Mucosa of rectum (tissue), 2 donors: ENCODE results near the gene RS1.

Experiments used
- H3K27ac ChIP-seq, 2 donors: one replicate each; pipeline ENCODE4 v1.7.0; 2013; ENCODE audit warnings: inconsistent platforms in 2 of 2, low read depth in 2 of 2, low read length in 2 of 2
- H3K27me3 ChIP-seq, 2 donors: one replicate each; pipeline ENCODE4 v1.7.0; 2013; ENCODE audit warnings: low read length in 2 of 2; ENCODE audit not compliant: control insufficient read depth in 2 of 2, insufficient read depth in 2 of 2
- H3K36me3 ChIP-seq, 2 donors: one replicate each; pipeline ENCODE4 v1.7.0; 2013; ENCODE audit warnings: low read length in 2 of 2; ENCODE audit not compliant: control insufficient read depth in 2 of 2, insufficient read depth in 2 of 2
- H3K4me1 ChIP-seq, 2 donors: one replicate each; pipeline ENCODE4 v1.7.0; 2013; ENCODE audit warnings: low read length in 2 of 2, mild to moderate bottlenecking in 1 of 2; ENCODE audit not compliant: control insufficient read depth in 2 of 2, insufficient read depth in 2 of 2
- H3K4me3 ChIP-seq, 2 donors: one replicate each; pipeline ENCODE4 v1.7.0; 2013; ENCODE audit warnings: low read length in 2 of 2
- H3K9ac ChIP-seq, 2 donors: one replicate each; pipeline ENCODE4 v1.7.0; 2013; ENCODE audit warnings: low read length in 2 of 2, low read depth in 1 of 2, mild to moderate bottlenecking in 1 of 2
- H3K9me3 ChIP-seq, 2 donors: one replicate each; pipeline ENCODE4 v1.7.0; 2013; ENCODE audit warnings: low read length in 2 of 2; ENCODE audit not compliant: control insufficient read depth in 2 of 2
- donor health status: healthy.
- donor health status: Normal muscosa, but diverticular disease.

RS1 gene

DNA sequence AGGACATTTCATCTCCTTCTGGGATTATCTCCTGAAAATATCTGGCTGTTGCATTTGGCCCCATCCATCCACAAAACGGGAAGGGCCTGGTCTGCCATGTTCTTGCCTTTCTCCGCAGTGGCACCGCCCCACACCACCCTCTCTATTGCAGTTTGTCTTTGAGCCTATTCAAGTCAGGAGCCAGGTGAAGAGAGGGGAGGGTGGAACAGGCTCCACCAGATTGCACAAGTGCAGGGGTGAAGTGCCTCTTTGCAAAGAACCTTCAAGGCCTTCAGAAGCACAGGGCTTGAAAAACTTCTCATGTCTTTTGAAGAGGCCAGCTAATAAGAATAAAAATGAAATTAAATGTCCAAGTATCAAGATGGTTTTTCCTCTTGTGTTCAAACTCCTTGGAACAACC is 28.7 kb downstream of the RS1 start:
- no peaks in the 10 kb centered on the region for H3K4me1 ChIP-seq
- no peaks in the 10 kb centered on the region for H3K36me3 ChIP-seq
- H3K4me3 ChIP-seq: no peak overlapping the region
- H3K27ac ChIP-seq: no peak overlapping the region
- no peaks in the 10 kb centered on the region for H3K27me3 ChIP-seq
- no peaks in the 10 kb centered on the region for H3K9me3 ChIP-seq
- no peak overlapping the region for H3K9ac ChIP-seq

DNA sequence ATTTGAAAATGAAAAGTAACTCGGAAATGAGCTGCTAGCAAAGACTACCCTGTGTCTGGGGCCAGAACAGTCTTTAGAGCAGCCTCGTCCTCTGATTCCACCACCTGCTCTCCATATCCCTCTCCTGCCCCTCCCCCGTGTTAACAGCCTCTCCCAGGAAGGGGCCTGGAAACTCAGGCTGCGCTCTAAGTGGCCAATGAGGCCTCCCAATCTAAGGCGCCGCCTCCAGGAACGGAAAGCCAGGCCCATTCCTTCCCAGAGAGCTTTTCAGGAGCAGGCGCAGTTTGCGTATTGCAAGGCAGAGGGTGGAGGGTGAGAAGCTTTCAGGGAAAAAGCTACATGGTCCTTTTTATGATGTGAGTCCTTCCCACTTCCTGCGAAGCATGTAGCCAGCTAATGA is 31.2 kb downstream of the RS1 start:
- H3K36me3 ChIP-seq: no peaks in the 10 kb centered on the region
- H3K4me3 ChIP-seq: no peak overlapping the region
- H3K4me1 ChIP-seq: no peaks in the 10 kb centered on the region
- no peaks in the 10 kb centered on the region for H3K27me3 ChIP-seq
- H3K9ac ChIP-seq: no peak overlapping the region
- no peaks in the 10 kb centered on the region for H3K9me3 ChIP-seq
- H3K27ac ChIP-seq: no peak overlapping the region

DNA sequence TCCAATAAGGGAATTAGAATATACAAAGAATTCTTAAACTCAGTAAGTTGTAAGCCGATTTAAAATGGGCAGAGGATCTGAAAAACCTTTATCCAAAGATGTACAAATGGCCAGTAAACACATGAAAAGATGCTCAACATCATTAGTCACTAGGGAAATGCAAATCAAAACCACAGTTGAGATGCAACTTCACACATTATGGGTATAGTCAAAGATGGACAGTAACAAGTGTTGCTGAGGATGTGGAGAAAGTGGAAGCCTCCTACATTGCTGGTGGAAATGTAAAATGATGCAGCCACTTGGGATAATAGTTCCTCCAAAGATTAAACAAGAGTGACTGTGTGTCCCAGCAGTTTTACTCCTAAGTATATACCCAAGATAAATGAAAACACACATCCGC is 32.6 kb downstream of the RS1 start:
- no peaks in the 10 kb centered on the region for H3K27me3 ChIP-seq
- H3K27ac ChIP-seq: no peak overlapping the region
- no peaks in the 10 kb centered on the region for H3K36me3 ChIP-seq
- H3K9ac ChIP-seq: no peak overlapping the region
- H3K4me1 ChIP-seq: no peaks in the 10 kb centered on the region
- no peaks in the 10 kb centered on the region for H3K9me3 ChIP-seq
- no peak overlapping the region for H3K4me3 ChIP-seq

DNA sequence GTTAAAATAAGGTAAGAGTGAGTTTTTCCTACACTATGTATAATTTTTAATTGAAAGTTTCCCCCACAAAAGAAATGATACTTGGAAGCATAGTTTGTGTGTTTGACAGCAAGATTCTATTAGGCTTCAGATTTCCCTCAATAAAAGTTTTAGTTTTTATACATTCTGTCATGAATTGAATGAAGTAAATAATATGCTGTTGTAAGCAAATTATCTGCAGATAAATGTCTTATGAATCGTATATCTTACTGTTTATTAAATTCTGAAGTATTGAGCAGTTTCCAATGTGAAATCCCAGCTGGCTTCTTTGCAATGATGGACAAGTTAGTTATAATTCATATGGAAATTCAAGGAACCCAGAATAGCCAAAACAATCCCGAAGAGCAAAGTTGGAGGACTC is 33.5 kb downstream of the RS1 start:
- H3K4me1 ChIP-seq: no peaks in the 10 kb centered on the region
- no peak overlapping the region for H3K4me3 ChIP-seq
- H3K9me3 ChIP-seq: no peaks in the 10 kb centered on the region
- no peak overlapping the region for H3K9ac ChIP-seq
- H3K27ac ChIP-seq: no peak overlapping the region
- H3K27me3 ChIP-seq: no peaks in the 10 kb centered on the region
- H3K36me3 ChIP-seq: no peaks in the 10 kb centered on the region

DNA sequence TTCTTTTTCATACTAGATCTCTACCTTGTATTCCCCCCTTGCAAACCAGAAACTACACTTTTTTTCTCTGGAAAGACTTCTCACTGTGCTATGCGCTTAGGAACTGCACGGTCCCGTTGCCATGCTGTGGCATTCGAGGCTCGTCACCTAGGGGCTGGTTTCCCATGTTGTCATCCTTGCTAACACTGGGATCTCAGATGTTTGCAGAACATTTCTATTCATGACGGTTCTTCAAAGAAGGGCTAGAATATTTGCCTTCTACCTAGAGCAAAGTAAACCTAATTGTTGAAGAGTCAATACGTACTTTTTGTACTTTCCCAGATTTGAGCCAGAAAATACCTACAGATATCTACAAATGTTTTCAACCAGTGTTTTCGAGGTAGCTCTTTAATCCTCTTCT is 41.0 kb downstream of the RS1 start:
- Histone ChIP-seq H3K27me3 (no peaks in the 10 kb centered on the region), H3K4me3 (no peak overlapping the region), H3K9me3 (no peaks in the 10 kb centered on the region), H3K27ac (no peak overlapping the region), H3K4me1 (no peaks in the 10 kb centered on the region), H3K36me3 (no peaks in the 10 kb centered on the region), H3K9ac (no peak overlapping the region)

DNA sequence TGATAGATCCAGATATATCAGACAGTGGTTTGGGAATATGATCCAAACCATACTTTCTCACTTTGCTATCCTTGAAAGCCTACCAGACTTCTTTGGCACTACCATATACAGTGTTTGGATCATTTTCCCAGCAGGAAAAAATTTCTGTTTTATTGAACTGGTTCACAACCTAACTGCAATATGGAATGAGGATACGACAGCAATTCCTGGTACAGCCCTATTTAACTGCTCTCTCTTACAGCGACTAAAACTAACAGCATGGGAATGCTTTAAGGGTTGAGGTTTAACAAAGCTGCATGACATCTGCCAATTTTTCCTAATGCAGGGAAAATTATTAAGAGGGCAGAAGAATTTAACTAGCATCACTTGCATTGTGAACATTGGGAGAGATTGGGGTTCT is 47.3 kb downstream of the RS1 start:
- Histone ChIP-seq H3K9me3 (no peaks in the 10 kb centered on the region), H3K4me1 (peaks cover 0 to 2% of the 10 kb centered on the region in 2 donors), H3K4me3 (no peak overlapping the region), H3K27ac (no peak overlapping the region), H3K36me3 (no peaks in the 10 kb centered on the region), H3K9ac (no peak overlapping the region), H3K27me3 (no peaks in the 10 kb centered on the region)

DNA sequence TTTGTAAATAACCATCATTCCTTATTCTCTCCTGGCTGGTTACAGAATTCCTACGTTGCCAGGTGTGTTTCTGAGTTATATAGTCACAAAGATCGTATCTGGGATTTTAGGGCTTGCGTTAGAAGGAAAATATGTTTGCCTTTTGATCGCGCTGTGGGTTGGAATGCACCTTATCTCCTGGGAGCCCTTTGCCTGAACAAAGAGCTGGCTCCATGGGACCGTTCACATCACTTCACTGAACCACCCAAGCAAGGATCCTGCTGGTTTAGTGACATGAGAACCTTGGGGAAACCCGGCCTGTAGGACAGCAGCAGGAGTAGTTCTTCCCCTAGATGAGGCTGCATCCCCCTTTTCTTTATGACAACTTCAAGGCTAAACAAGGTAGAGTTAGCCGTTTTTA is 51.6 kb downstream of the RS1 start:
- Histone ChIP-seq H3K9ac (no peak overlapping the region), H3K4me1 (peaks cover 0 to 8% of the 10 kb centered on the region in 2 donors), H3K4me3 (no peak overlapping the region), H3K27ac (no peak overlapping the region), H3K27me3 (no peaks in the 10 kb centered on the region), H3K9me3 (no peaks in the 10 kb centered on the region), H3K36me3 (no peaks in the 10 kb centered on the region)

DNA sequence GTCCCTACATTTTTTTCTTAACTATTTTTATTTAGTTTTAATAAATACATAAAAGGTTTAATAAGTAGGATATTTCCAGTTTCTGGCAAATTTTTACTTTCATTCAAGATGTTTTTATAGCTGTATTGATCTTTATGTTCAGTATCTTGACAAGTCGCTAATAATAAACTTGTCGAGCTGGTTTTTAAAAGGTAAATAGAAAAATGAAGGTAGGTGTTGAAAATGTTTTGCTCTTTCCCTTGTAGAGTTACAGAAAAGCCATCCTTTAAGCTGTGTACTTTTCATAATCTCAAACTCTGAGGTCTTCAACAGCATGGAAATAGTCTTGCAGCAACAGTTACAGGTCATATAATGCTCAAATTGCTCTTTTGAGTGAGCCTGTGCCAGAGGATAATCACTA is 52.6 kb downstream of the RS1 start:
- no peaks in the 10 kb centered on the region for H3K27me3 ChIP-seq
- H3K9ac ChIP-seq: no peak overlapping the region
- H3K27ac ChIP-seq: no peak overlapping the region
- peaks cover 0 to 8% of the 10 kb centered on the region in 2 donors for H3K4me1 ChIP-seq
- no peak overlapping the region for H3K4me3 ChIP-seq
- no peaks in the 10 kb centered on the region for H3K9me3 ChIP-seq
- H3K36me3 ChIP-seq: no peaks in the 10 kb centered on the region

GRCh38 chrX:18617407-18617750 is 54.5 kb downstream of the RS1 start:
- no peak overlapping the region for H3K9ac ChIP-seq
- peaks cover 0 to 8% of the 10 kb centered on the region in 2 donors for H3K4me1 ChIP-seq
- no peaks in the 10 kb centered on the region for H3K9me3 ChIP-seq
- no peaks in the 10 kb centered on the region for H3K27me3 ChIP-seq
- no peaks in the 10 kb centered on the region for H3K36me3 ChIP-seq
- no peak overlapping the region for H3K4me3 ChIP-seq
- H3K27ac ChIP-seq: no peak overlapping the region

DNA sequence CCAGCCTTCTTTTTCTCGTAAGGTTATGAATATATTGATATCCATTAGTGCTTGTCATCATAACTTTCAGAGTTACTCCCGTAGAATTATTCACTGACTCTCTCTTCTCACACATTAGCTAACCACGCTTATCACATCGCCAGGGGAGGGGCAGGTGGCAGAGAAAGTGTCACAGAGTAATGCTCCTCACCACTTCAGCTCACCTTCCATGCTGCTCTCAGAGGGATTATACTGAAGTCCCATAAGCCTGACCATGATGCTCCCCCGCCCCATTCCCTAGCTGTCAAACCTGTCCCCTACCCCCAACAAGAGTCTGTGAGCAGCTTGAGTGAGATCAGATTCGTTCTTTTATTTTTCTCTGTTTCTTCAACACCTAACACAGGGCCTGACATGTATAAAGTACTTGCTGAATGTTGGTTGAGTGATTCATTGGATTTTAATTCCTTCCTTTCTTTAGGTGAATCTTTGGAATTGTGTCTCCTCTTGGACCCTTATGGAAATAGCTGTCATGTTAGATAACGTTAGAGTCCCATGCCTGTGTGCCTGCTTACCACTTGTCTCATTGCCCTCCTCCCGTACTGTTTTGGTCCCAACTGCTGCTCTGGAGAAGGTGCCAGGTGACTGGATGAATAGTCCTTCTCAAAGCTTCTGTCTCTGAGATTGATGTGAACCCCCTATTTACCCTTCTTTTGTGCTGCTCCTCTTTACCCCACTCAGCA is 55.1 kb downstream of the RS1 start:
- Histone ChIP-seq H3K9me3 (no peaks in the 10 kb centered on the region), H3K27me3 (no peaks in the 10 kb centered on the region), H3K4me3 (no peak overlapping the region), H3K27ac (no peak overlapping the region), H3K4me1 (peaks cover 0 to 8% of the 10 kb centered on the region in 2 donors), H3K9ac (no peak overlapping the region), H3K36me3 (no peaks in the 10 kb centered on the region)
